Fibroblast of mammary gland (primary cell): Measurements from ENCODE around the gene FKBP2.

ENCODE experiments used
- DNase-seq: peaks from one replicate; pipeline ENCODE4 v3.0.0-alpha.2; 2010; ENCODE audit warnings: low read depth
- H3K4me3 ChIP-seq: 2 replicates; pipeline ENCODE4 v1.5.1; 2011; ENCODE audit warnings: low read depth, mild to moderate bottlenecking, low read length, moderate library complexity; ENCODE audit not compliant: control insufficient read depth
- CTCF ChIP-seq: conservative IDR thresholded peaks from 2 replicates; pipeline ENCODE4 v1.5.1; 2011; ENCODE audit warnings: low read depth, low read length, inconsistent platforms; ENCODE audit not compliant: control insufficient read depth, insufficient read depth

FKBP2 gene

GRCh38 chr11:64268893-64269539 lies 28.1 kb downstream of the FKBP2 start:
- peak overlapping the region; percentile 57 for H3K4me3 ChIP-seq
- DNase-seq = peak; percentile 47
- TF ChIP-seq CTCF = no peak

- TF ChIP-seq CTCF = no peak
- peak; percentile 100 for DNase-seq
- peak overlapping the region; percentile 76 for H3K4me3 ChIP-seq
Observed at GRCh38 chr11:64269540-64270220, 28.8 kb downstream of the FKBP2 start.

- no peak for DNase-seq
- no peak overlapping the region for H3K4me3 ChIP-seq
- TF ChIP-seq CTCF = no peak
Observed at GRCh38 chr11:64275031-64275800, 34.3 kb downstream of the FKBP2 start.

DNA sequence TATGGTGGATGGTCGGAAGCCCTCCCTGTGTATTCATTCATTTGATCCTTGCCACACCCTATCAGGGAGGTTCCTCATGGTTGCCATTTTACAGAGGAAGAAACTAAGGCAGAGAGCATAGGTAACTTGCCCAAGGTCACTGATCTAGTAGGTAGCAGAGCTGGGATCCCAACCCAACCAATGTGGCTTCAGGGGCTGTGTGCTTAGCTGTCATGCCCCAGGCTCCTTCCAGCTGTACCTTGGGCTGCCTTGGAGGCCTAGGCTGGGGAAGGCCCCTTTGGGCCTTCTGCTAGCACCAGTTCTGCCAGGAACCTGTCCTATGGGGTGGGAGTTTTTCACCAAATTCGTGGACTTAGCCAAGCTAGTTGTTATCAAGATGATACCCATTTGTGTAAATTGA lies 34.9 kb downstream of the FKBP2 start:
- DNase-seq = no peak
- H3K4me3 ChIP-seq = no peak overlapping the region

GRCh38 chr11:64276653-64277431 lies 35.9 kb downstream of the FKBP2 start:
- no peak for DNase-seq
- no peak for TF ChIP-seq CTCF
- H3K4me3 ChIP-seq = no peak overlapping the region

More for the DNA sequence above, 34.9 kb downstream of the FKBP2 start:
- no peak for TF ChIP-seq CTCF

GRCh38 chr11:64278576-64279190 lies 37.8 kb downstream of the FKBP2 start:
- DNase-seq = no peak
- H3K4me3 ChIP-seq = no peak overlapping the region
- TF ChIP-seq CTCF = no peak
